GM19238 (cell line): ENCODE results near the gene STOX1.
"Not testable (repeated sequence)": the region's sequence is repeated elsewhere in the genome, so short reads cannot be mapped to it uniquely, and the experiment has no call there.

Experiments
- DNase-seq: peaks from one replicate; pipeline ENCODE4 v3.0.0; 2011; ENCODE audit warnings: low spot score; ENCODE audit not compliant: insufficient read length

STOX1 gene, protein sequence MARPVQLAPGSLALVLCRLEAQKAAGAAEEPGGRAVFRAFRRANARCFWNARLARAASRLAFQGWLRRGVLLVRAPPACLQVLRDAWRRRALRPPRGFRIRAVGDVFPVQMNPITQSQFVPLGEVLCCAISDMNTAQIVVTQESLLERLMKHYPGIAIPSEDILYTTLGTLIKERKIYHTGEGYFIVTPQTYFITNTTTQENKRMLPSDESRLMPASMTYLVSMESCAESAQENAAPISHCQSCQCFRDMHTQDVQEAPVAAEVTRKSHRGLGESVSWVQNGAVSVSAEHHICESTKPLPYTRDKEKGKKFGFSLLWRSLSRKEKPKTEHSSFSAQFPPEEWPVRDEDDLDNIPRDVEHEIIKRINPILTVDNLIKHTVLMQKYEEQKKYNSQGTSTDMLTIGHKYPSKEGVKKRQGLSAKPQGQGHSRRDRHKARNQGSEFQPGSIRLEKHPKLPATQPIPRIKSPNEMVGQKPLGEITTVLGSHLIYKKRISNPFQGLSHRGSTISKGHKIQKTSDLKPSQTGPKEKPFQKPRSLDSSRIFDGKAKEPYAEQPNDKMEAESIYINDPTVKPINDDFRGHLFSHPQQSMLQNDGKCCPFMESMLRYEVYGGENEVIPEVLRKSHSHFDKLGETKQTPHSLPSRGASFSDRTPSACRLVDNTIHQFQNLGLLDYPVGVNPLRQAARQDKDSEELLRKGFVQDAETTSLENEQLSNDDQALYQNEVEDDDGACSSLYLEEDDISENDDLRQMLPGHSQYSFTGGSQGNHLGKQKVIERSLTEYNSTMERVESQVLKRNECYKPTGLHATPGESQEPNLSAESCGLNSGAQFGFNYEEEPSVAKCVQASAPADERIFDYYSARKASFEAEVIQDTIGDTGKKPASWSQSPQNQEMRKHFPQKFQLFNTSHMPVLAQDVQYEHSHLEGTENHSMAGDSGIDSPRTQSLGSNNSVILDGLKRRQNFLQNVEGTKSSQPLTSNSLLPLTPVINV

DNA sequence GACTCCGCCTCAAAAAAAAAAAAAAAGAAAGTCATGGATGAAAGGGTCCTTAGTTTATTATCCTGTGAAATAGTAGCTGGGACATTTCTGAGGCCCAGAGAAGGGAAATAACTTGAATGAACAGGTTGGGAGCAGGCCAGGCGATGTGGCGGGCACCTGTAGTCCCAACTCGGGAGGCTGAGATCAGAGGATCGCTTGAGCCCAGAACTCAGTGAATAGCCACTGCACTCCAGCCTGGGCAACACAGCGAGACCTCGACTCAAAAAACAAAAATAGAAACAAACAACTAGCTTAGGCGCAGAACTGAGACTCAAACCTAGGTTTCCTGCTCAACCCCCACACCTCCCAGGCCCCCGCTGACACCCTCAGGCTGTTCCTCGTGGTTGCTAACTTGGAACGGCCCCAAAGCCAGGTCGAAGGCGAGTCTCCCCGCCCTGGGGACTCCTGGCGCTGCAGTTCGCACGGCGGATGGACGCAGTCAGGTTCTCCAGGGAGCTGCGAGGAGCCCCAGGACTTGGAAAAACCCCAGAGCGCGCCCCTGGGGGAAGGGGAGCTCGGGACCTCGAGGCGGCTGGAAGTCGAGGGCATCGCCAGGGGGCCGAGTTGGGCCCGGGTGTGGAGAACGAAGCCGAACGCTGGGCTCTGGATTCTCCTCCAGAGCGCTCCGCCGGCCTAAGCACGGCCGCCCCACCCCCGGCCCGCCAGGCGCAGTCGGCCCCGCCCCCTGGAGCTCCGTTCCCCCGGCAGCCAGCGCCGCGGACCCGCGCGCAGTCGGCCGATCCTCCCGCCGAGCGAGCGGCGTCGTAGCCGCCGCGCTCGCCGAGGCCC, at the start of gene STOX1:
STOX1 (plus strand) TSS at position 768 of the 828 bp plus-strand sequence. CDS start 93 bp downstream, outside the sequence.
- DNase-seq = peak; percentile 57

GRCh38 chr10:68781613-68782574, 45.4 kb upstream of the STOX1 start:
- no peak for DNase-seq

GRCh38 chr10:68784476-68784875, 42.9 kb upstream of the STOX1 start:
- DNase-seq = no peak

- DNase-seq = no peak
Observed at GRCh38 chr10:68787813-68788212, 39.5 kb upstream of the STOX1 start.

GRCh38 chr10:68790476-68790875, 36.9 kb upstream of the STOX1 start:
- no peak for DNase-seq

- DNase-seq = no peak
Observed at GRCh38 chr10:68792115-68792514, 35.2 kb upstream of the STOX1 start.

DNA sequence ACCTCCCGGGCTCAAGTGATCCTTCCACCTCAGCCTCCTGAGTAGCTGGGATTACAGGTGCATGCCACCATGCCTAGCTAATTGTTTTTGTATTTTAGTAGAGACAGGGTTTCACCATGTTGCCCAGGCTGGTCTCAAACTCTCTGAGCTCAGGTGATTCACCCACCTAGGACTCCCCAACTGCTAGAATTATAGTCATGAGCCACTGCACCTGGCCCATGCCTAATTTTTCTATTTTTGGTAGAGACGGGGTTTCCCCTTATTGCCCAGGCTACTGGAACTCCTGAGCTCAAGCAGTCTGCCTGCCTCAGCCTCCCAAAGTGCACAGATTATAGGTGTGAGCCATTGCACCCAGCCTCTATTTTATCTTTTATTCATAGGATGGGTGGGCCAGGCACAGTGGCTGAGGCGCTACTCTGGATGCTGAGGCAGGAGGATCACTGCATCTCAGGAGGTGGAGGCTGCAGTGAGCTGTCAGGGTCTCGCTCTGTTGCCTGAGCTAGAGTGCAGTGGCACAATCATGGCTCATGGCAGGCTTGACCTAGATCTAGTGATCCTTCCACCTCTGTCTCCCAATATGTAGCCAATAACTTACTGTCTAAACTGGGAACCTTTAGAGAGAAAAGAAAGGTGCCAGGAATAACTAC, 31.3 kb upstream of the STOX1 start:
- no peak for DNase-seq

DNA sequence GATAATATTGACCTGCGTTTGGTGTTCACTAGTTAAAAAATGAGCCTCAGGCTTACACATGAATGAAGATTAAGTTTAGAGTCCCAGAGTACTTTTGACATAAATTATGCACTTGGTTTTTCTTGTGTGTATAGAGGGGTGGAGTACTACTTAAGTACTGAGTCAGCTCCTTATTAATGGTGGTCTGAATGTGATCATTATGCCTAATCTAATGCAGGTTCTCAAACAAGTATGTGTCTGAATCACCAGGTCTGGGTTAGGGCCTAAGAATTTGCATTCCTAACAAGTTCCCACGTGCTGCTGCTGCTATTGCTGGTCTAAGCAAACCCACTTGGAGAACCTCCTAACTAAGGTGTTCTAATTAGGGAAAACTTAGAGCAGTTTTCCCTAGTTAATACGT, 30.7 kb upstream of the STOX1 start:
- no peak for DNase-seq

DNA sequence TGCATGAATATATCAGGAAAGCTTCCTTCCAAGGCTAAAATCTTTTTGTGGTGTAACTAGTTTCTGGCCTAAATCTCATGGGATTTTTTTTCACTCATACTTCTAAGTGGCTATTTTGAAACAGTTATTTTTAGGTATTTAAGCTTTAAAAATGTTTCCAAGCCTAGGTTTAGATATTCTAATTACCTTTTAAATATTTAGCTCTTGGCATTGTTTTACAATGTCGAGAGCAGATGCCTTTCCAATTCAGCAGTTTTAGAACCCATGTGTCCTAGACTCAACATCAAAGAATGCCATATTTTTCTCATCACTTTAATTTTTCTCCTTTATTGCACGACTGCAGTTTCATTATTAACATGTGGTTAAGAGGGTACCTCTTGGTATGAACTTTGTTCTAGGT, 27.1 kb upstream of the STOX1 start:
- DNase-seq = no peak

DNA sequence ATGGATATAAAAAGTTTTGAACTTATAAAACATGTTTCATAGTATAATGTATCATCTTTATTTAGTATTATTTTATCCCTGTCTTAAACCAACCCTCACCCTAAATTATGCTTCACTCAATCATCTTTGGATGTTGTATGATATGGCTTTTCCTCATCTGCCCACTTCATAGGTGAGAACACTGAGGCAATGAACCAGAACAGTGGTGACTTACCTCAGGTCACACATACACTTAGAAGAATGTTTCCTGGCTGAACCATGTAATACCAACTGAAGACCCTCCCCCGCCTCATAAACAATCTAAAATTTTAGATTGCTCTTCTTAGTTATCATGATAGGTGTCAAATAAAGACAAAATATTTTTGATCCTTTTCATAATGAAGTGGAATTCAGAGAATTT, 22.6 kb upstream of the STOX1 start:
- no peak for DNase-seq

DNA sequence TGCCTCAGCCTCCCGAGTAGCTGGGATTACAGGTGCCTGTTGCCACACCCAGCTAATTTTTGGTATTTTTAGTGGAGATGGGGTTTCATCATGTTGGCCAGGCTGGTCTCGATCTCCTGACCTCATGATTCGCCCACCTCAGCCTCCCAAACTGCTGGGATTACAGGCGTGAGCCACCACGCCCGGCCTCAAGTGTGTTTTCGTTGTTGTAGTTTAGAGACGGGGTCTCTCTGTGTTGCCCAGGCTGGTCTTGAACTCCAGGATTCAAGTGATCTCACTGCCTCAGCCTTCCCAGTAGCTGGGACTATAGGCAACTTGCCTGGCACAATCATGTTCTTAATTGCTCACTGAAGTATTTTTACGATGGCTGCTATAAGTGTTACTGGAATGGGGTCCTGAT, 16.5 kb upstream of the STOX1 start:
- not testable (repeated sequence) for DNase-seq

DNA sequence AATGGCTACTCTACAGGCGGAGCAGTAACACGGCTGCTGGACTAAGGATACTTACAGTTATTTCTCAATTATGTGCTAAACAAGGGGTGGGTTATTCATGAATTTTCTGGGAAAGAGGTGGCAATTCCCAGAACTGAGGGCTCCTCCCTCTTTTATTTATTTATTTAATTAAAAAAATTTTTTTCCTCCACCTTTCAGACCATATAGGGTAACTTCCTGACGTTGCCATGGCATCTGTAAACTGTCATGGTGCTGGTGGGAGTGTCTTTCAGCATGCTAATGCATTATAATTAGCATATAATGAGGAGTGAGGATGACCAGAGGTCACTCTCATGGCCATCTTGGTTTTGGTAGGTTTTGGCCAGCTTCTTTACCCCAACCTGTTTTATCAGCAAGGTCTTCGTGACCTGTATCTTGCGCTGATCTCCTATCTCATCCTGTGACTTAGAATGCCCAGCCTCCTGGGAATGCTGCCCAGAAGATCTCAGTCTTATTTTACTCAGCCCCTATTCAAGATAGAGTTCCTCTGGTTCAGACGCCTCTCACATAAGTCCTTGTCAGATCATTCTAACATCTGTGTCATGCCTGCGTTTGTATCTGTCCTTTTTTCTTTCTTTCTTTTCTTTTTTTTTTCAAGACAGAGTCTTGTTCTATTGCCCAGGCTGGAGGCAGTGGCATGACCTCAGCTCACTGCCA, 15.9 kb upstream of the STOX1 start:
- DNase-seq = no peak

DNA sequence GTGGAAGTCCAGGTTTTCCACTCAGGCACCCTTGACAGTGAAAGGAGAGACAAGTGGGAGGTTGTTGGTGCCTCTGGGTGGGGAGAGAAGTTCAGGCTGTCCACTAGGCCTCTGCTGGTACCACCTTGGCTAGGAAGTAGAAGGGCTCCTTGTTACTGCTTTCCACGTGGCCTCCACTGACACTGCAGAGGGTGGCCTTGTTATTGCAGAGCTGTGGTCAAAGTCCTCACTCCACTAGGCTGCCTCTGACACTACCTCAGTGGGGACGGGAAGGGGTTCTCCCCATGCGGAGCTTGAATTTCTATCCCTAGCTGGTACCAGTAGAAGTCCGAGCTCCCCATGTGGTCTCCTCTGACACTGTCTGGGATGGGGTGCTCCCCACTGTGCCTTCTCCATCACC, 14.9 kb upstream of the STOX1 start:
- DNase-seq = no peak

GRCh38 chr10:68813559-68813958, 13.8 kb upstream of the STOX1 start:
- no peak for DNase-seq

- DNase-seq = no peak
Observed at GRCh38 chr10:68816796-68817412, 10.4 kb upstream of the STOX1 start.

GRCh38 chr10:68820359-68820758, 7.0 kb upstream of the STOX1 start:
- not testable (repeated sequence) for DNase-seq

- not testable (repeated sequence) for DNase-seq
Observed at GRCh38 chr10:68822626-68823025, 4.7 kb upstream of the STOX1 start.

DNA sequence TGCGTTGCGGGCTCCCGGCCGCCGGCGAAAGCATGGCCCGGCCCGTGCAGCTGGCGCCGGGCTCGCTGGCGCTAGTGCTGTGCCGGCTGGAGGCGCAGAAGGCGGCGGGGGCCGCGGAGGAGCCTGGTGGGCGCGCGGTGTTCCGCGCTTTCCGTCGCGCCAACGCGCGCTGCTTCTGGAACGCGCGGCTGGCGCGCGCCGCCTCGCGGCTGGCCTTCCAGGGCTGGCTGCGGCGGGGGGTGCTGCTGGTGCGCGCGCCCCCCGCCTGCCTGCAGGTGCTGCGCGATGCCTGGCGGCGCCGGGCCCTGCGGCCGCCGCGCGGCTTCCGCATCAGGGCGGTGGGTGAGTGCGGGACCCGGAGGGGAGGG, 245 bp downstream of the STOX1 start:
- DNase-seq = not testable (repeated sequence)
